Esophagus (tissue), 2 donors: Measurements from ENCODE around the gene RPS3. TPM values are rescaled to one million over a fixed set of nuclear protein-coding genes. Genes with fewer than 3 reads are reported as not detected.

Source experiments
- H3K27ac ChIP-seq, 2 donors: one replicate each; pipeline ENCODE4 v1.5.1; 2013; ENCODE audit warnings: low read depth in 2 of 2, mild to moderate bottlenecking in 2 of 2, inconsistent platforms in 1 of 2, low read length in 1 of 2, moderate library complexity in 1 of 2
- H3K27me3 ChIP-seq, 2 donors: one replicate each; pipeline ENCODE4 v1.6.1; 2013; ENCODE audit warnings: low read length in 2 of 2, control low read depth in 1 of 2, mild to moderate bottlenecking in 1 of 2; ENCODE audit not compliant: insufficient read depth in 2 of 2, control insufficient read depth in 1 of 2
- H3K36me3 ChIP-seq, 2 donors: one replicate each; pipeline ENCODE4 v1.6.1; 2013; ENCODE audit warnings: low read length in 1 of 2; ENCODE audit not compliant: control insufficient read depth in 2 of 2, insufficient read depth in 2 of 2
- H3K4me1 ChIP-seq, 2 donors: one replicate each; pipeline ENCODE4 v1.6.1; 2013; ENCODE audit warnings: low read length in 1 of 2; ENCODE audit not compliant: control insufficient read depth in 2 of 2, insufficient read depth in 2 of 2
- H3K4me3 ChIP-seq, 2 donors: one replicate each; pipeline ENCODE4 v1.5.1; 2013; ENCODE audit warnings: low read length in 2 of 2, mild to moderate bottlenecking in 2 of 2, low read depth in 1 of 2, moderate library complexity in 1 of 2
- H3K9me3 ChIP-seq, 2 donors: one replicate each; pipeline ENCODE4 v1.6.1; 2013; ENCODE audit warnings: mild to moderate bottlenecking in 2 of 2, low read depth in 1 of 2, low read length in 1 of 2, moderate library complexity in 1 of 2; ENCODE audit not compliant: control insufficient read depth in 2 of 2, insufficient read depth in 1 of 2
- WGBS, 2 donors: extraction: QIAGEN DNeasy Blood & Tissue Kit; methylation state at CpG; one replicate each; pipeline ENCODE4 v1.1.7; 2013; 5-methylcytosine and 5-hydroxymethylcytosine counted together
- polyA plus RNA-seq, 2 donors: library from polyadenylated mRNA; stranded (reverse); fragments of 200-250 nt; gene quantifications; one replicate each; pipeline ENCODE4 v1.2.3, GENCODE V29; 2013
- donor health status: healthy with polysubstance abuse.
- donor health status: Bipolar disorder and iron deficiency.

The RPS3 gene
- polyA plus RNA-seq, 2 donors: 1,864 to 2,574 TPM

GRCh38 chr11:75439495-75440120, 40.3 kb downstream of the RPS3 start:
- Histone ChIP-seq H3K27ac (no peak overlapping the region), H3K4me1 (no peaks in the 10 kb centered on the region), H3K4me3 (no peak overlapping the region), H3K27me3 (no peaks in the 10 kb centered on the region), H3K9me3 (no peaks in the 10 kb centered on the region), H3K36me3 (no peaks in the 10 kb centered on the region)
- 81 to 85% methylated on average over 12 to 13 of the region's 13 CpGs for WGBS, 2 donors

- 56 to 67% methylated on average over 26 to 27 of the region's 27 CpGs for WGBS, 2 donors
- H3K27me3 ChIP-seq: no peaks in the 10 kb centered on the region
- H3K36me3 ChIP-seq: no peaks in the 10 kb centered on the region
- H3K9me3 ChIP-seq: no peaks in the 10 kb centered on the region
- H3K27ac ChIP-seq: no peak overlapping the region
- H3K4me3 ChIP-seq: no peak overlapping the region
- no peaks in the 10 kb centered on the region for H3K4me1 ChIP-seq
Measured at GRCh38 chr11:75440960-75441803, 41.9 kb downstream of the RPS3 start.

- Histone ChIP-seq H3K4me1 (no peaks in the 10 kb centered on the region), H3K27ac (no peak overlapping the region), H3K36me3 (no peaks in the 10 kb centered on the region), H3K27me3 (no peaks in the 10 kb centered on the region), H3K9me3 (no peaks in the 10 kb centered on the region), H3K4me3 (no peak overlapping the region)
- WGBS, 2 donors: 55 to 61% methylated on average over 7 of the region's 7 CpGs
Measured at GRCh38 chr11:75441804-75442132, 42.5 kb downstream of the RPS3 start.

GRCh38 chr11:75442161-75442885, 43.0 kb downstream of the RPS3 start:
- H3K36me3 ChIP-seq: no peaks in the 10 kb centered on the region
- 78 to 81% methylated on average over 15 of the region's 15 CpGs for WGBS, 2 donors
- no peaks in the 10 kb centered on the region for H3K9me3 ChIP-seq
- no peaks in the 10 kb centered on the region for H3K4me1 ChIP-seq
- no peaks in the 10 kb centered on the region for H3K27me3 ChIP-seq
- H3K4me3 ChIP-seq: no peak overlapping the region
- H3K27ac ChIP-seq: no peak overlapping the region

- Histone ChIP-seq H3K27ac (no peak overlapping the region), H3K27me3 (no peaks in the 10 kb centered on the region), H3K4me1 (no peaks in the 10 kb centered on the region), H3K9me3 (no peaks in the 10 kb centered on the region), H3K36me3 (no peaks in the 10 kb centered on the region), H3K4me3 (no peak overlapping the region)
- WGBS, 2 donors: 89% methylated on average over 12 of the region's 12 CpGs
Measured at GRCh38 chr11:75443043-75443442, 43.7 kb downstream of the RPS3 start.

- Histone ChIP-seq H3K27me3 (no peaks in the 10 kb centered on the region), H3K27ac (no peak overlapping the region), H3K4me1 (no peaks in the 10 kb centered on the region), H3K36me3 (no peaks in the 10 kb centered on the region), H3K4me3 (no peak overlapping the region), H3K9me3 (no peaks in the 10 kb centered on the region)
- WGBS, 2 donors: 7 to 11% methylated on average over 6 of the region's 6 CpGs
Measured at GRCh38 chr11:75445315-75445953, 46.1 kb downstream of the RPS3 start.

GRCh38 chr11:75447415-75447814, 48.1 kb downstream of the RPS3 start:
- WGBS, 2 donors: 69 to 75% methylated on average over 5 of the region's 5 CpGs

GRCh38 chr11:75449271-75449670, 50.0 kb downstream of the RPS3 start:
- H3K36me3 ChIP-seq: no peaks in the 10 kb centered on the region
- H3K27ac ChIP-seq: no peak overlapping the region
- no peaks in the 10 kb centered on the region for H3K4me1 ChIP-seq
- WGBS, 2 donors: 85 to 87% methylated on average over 10 of the region's 10 CpGs
- no peaks in the 10 kb centered on the region for H3K27me3 ChIP-seq
- H3K9me3 ChIP-seq: no peaks in the 10 kb centered on the region
- no peak overlapping the region for H3K4me3 ChIP-seq

More at GRCh38 chr11:75447415-75447814, 48.1 kb downstream of the RPS3 start:
- no peaks in the 10 kb centered on the region for H3K9me3 ChIP-seq
- H3K36me3 ChIP-seq: no peaks in the 10 kb centered on the region
- H3K27ac ChIP-seq: no peak overlapping the region
- no peaks in the 10 kb centered on the region for H3K4me1 ChIP-seq
- no peaks in the 10 kb centered on the region for H3K27me3 ChIP-seq
- no peak overlapping the region for H3K4me3 ChIP-seq

- 84 to 87% methylated on average over 11 of the region's 11 CpGs for WGBS, 2 donors
- H3K4me1 ChIP-seq: no peaks in the 10 kb centered on the region
- H3K4me3 ChIP-seq: no peak overlapping the region
- no peaks in the 10 kb centered on the region for H3K9me3 ChIP-seq
- H3K36me3 ChIP-seq: no peaks in the 10 kb centered on the region
- no peaks in the 10 kb centered on the region for H3K27me3 ChIP-seq
- H3K27ac ChIP-seq: no peak overlapping the region
Measured at GRCh38 chr11:75449776-75450175, 50.5 kb downstream of the RPS3 start.
